GM12873 (cell line): ENCODE data around the gene TPCN2.

Experiments
- CTCF ChIP-seq: IDR thresholded peaks from 2 replicates; pipeline ENCODE4 v1.5.1; 2012; ENCODE audit warnings: low read depth, mild to moderate bottlenecking, moderate library complexity, low read length, control low read depth; ENCODE audit not compliant: insufficient read depth; ENCODE audit errors: missing control alignments

Gene TPCN2

GRCh38 chr11:69041516-69041915, 7.2 kb upstream of the TPCN2 start:
- no peak for TF ChIP-seq CTCF

GRCh38 chr11:69044111-69045013, 4.4 kb upstream of the TPCN2 start:
- TF ChIP-seq CTCF: peak; percentile 37

- no peak for TF ChIP-seq CTCF
Observed at GRCh38 chr11:69048031-69048693, 570 bp upstream of the TPCN2 start.

- no peak for TF ChIP-seq CTCF
Observed at GRCh38 chr11:69049490-69049867, 747 bp downstream of the TPCN2 start.

- no peak for TF ChIP-seq CTCF
Observed at GRCh38 chr11:69050592-69051380, 2.1 kb downstream of the TPCN2 start.

- no peak for TF ChIP-seq CTCF
Observed at GRCh38 chr11:69051381-69052342, 2.9 kb downstream of the TPCN2 start.
